Measurements from ENCODE around the gene ANO10. TPM values are rescaled to one million over a fixed set of nuclear protein-coding genes. Genes with fewer than 3 reads are reported as not detected.

Gene ANO10
- total RNA-seq, 4 donors from 2014 or later = 28.0 to 41.8 (median 33.9) TPM

GRCh38 chr3:43406643-43407023, 215.2 kb downstream of the ANO10 start:
- no peak for TF ChIP-seq CTCF (IDR thresholded peaks at IDR 0.05; ENCODE audit: low read depth)

- TF ChIP-seq CTCF (IDR thresholded peaks at IDR 0.05; ENCODE audit: low read depth) = no peak
Observed at GRCh38 chr3:43405888-43406642, 215.7 kb downstream of the ANO10 start.

GRCh38 chr3:43400781-43401730, 220.8 kb downstream of the ANO10 start:
- no peak for TF ChIP-seq CTCF (IDR thresholded peaks at IDR 0.05; ENCODE audit: low read depth)

GRCh38 chr3:43400167-43400566, 221.6 kb downstream of the ANO10 start:
- TF ChIP-seq CTCF (IDR thresholded peaks at IDR 0.05; ENCODE audit: low read depth) = no peak

GRCh38 chr3:43399034-43399433, 222.8 kb downstream of the ANO10 start:
- no peak for TF ChIP-seq CTCF (IDR thresholded peaks at IDR 0.05; ENCODE audit: low read depth)

- TF ChIP-seq CTCF (IDR thresholded peaks at IDR 0.05; ENCODE audit: low read depth) = no peak
Observed at GRCh38 chr3:43394041-43394554, 227.7 kb downstream of the ANO10 start.

- no peak for TF ChIP-seq CTCF (IDR thresholded peaks at IDR 0.05; ENCODE audit: low read depth)
Observed at GRCh38 chr3:43391621-43392020, 230.2 kb downstream of the ANO10 start.

Measured in subcutaneous adipose tissue (tissue), 4 donors.